ENCODE results near the gene DTX1. TPM values are rescaled to one million over a fixed set of nuclear protein-coding genes. Genes with fewer than 3 reads are reported as not detected.
"Not testable (repeated sequence)": the region's sequence is repeated elsewhere in the genome, so short reads cannot be mapped to it uniquely, and the experiment has no call there.

DTX1 gene
- total RNA-seq, 1 donor from 2014 or later = 4.5 TPM

- Histone ChIP-seq H3K9me3 (no peaks in the 10 kb centered on the region), H3K4me1 (no peaks in the 10 kb centered on the region), H3K27me3 (no peaks in the 10 kb centered on the region), H3K36me3 (no peaks in the 10 kb centered on the region), H3K27ac (no peak overlapping the region), H3K4me3 (no peak overlapping the region)
- TF ChIP-seq, protein P1, sequence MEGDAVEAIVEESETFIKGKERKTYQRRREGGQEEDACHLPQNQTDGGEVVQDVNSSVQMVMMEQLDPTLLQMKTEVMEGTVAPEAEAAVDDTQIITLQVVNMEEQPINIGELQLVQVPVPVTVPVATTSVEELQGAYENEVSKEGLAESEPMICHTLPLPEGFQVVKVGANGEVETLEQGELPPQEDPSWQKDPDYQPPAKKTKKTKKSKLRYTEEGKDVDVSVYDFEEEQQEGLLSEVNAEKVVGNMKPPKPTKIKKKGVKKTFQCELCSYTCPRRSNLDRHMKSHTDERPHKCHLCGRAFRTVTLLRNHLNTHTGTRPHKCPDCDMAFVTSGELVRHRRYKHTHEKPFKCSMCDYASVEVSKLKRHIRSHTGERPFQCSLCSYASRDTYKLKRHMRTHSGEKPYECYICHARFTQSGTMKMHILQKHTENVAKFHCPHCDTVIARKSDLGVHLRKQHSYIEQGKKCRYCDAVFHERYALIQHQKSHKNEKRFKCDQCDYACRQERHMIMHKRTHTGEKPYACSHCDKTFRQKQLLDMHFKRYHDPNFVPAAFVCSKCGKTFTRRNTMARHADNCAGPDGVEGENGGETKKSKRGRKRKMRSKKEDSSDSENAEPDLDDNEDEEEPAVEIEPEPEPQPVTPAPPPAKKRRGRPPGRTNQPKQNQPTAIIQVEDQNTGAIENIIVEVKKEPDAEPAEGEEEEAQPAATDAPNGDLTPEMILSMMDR (IDR thresholded peaks at IDR 0.05) = no peak
- DNase-seq (ENCODE audit: low spot score in 2 of 2) = no peak
- intact Hi-C loops (cut with DNase I) = no loop called here
These were observed 59.1 kb downstream of the DTX1 start for GRCh38 chr12:113115455-113116126.

GRCh38 chr12:113116875-113117274 lies 60.3 kb downstream of the DTX1 start:
- intact Hi-C loops (cut with DNase I) = no loop called here
- Histone ChIP-seq H3K27me3 (no peaks in the 10 kb centered on the region), H3K9me3 (no peaks in the 10 kb centered on the region), H3K4me3 (no peak overlapping the region), H3K4me1 (no peaks in the 10 kb centered on the region), H3K36me3 (no peaks in the 10 kb centered on the region), H3K27ac (no peak overlapping the region)
- DNase-seq (ENCODE audit: low spot score in 2 of 2) = no peak
- TF ChIP-seq, protein P1 (IDR thresholded peaks at IDR 0.05) = no peak

DNA sequence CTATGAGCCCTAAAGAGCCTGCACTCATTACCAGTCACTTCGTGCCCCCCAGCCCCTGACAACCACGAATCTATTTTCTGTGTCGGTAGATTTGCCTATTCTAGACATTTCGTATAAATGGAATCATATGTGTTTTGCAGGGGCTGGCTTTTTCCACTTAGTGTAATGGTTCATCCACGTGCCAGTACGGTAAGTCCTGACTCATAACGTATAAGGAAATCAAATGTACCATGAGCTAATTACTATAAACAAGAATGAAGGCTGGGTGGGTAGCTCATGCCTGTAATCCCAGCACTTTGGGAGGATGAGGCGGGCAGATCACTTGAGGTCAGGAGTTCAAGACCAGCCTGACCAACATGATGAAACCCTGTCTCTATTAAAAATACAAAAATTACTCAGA lies 61.2 kb downstream of the DTX1 start:
- H3K4me1 ChIP-seq; H3K27me3 ChIP-seq; H3K9me3 ChIP-seq; H3K4me3 ChIP-seq; intact Hi-C loops (cut with DNase I); DNase-seq (ENCODE audit: low spot score in 2 of 2); H3K27ac ChIP-seq; H3K36me3 ChIP-seq: not testable (repeated sequence)

- Histone ChIP-seq H3K36me3 (no peaks in the 10 kb centered on the region), H3K27me3 (no peaks in the 10 kb centered on the region), H3K27ac (no peak overlapping the region), H3K4me3 (no peak overlapping the region), H3K9me3 (no peaks in the 10 kb centered on the region), H3K4me1 (no peaks in the 10 kb centered on the region)
- no peak for DNase-seq (ENCODE audit: low spot score in 2 of 2)
- intact Hi-C loops (cut with DNase I) = no loop called here
- TF ChIP-seq, protein P1 (IDR thresholded peaks at IDR 0.05) = no peak
These were observed 61.6 kb downstream of the DTX1 start for GRCh38 chr12:113118142-113118541.

DNA sequence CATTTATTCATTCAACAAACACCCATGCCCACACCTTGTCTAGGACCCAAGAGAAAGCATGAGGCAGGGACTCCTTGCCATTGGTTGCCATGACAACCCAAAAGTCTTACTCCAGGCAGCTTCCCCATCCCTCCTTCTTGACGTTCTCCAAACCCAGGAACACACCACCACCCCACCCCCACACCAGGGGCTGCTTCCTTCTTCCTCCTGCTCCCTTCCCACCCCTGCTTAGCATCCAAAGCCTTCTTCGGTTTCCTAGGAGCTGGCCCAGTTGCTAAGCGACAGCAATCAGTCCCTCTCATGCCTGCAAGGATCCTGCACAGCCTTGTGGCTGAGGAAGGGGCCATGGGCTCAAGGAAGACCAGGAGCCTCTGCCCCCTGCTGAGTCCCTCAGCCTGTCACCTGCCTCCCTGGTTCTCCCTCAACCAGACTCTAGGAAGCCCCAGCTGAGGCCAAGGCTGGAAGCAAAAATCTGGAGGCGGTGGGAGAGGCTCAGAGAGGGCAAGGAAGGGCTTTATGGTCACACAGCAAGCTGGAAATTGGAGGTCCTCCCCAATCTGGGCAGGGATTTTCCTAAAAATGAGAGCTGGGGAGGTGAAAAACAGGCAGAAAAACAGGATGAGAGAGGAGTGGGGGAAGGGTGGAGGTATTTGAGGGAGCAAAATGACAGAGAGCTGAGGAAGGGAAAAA lies 63.6 kb downstream of the DTX1 start:
- intact Hi-C loops (cut with DNase I) = no loop called here
- no peak for DNase-seq (ENCODE audit: low spot score in 2 of 2)
- no peaks in the 10 kb centered on the region for H3K27me3 ChIP-seq
- H3K4me3 ChIP-seq = no peak overlapping the region
- TF ChIP-seq, protein P1 (IDR thresholded peaks at IDR 0.05) = no peak
- H3K9me3 ChIP-seq = no peaks in the 10 kb centered on the region
- no peaks in the 10 kb centered on the region for H3K4me1 ChIP-seq
- no peaks in the 10 kb centered on the region for H3K36me3 ChIP-seq
- H3K27ac ChIP-seq = no peak overlapping the region

- DNase-seq (ENCODE audit: low spot score in 2 of 2) = no peak
- intact Hi-C loops (cut with DNase I) = no loop called here
These were observed 64.3 kb downstream of the DTX1 start for GRCh38 chr12:113120670-113121370.

More at GRCh38 chr12:113120670-113121370, 64.3 kb downstream of the DTX1 start:
- Histone ChIP-seq H3K36me3 (no peaks in the 10 kb centered on the region), H3K9me3 (no peaks in the 10 kb centered on the region), H3K27ac (no peak overlapping the region), H3K4me3 (no peak overlapping the region), H3K4me1 (no peaks in the 10 kb centered on the region), H3K27me3 (no peaks in the 10 kb centered on the region)
- TF ChIP-seq, protein P1 (IDR thresholded peaks at IDR 0.05) = no peak

Data from ascending aorta (tissue), 2 donors.